GM21423 (cell line): ENCODE results near the gene PINLYP.

ENCODE experiments used
- ATAC-seq: cut with Tn5 transposase; IDR thresholded peaks from one replicate; pipeline ENCODE4 v1.9.1; 2021; ENCODE audit warnings: mild to moderate bottlenecking, moderate library complexity; ENCODE audit not compliant: unreplicated experiment

The PINLYP gene

DNA sequence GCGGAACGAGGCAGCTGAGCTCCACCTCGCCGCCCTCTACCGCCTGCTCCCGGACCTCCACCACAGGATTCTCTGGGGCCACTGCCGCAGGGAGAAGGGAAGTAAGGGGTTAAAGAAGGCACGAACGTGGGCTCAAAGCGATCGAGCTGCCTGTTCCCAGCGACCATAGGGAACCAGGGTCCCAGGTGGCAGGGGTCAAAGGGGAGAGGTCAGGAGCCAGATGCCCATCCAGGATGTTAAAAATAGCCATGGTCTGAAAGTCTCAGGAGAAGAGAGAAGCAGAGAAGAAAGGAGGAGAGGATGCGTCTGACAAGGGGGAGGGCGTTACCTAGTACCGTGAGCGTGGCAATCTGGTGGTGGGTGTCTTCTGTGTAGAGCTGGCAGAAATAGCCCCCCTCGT lies 51.2 kb downstream of the PINLYP start:
- ATAC-seq = no peak

- ATAC-seq = no peak
Measured at GRCh38 chr19:43628646-43629326, 53.2 kb downstream of the PINLYP start.

DNA sequence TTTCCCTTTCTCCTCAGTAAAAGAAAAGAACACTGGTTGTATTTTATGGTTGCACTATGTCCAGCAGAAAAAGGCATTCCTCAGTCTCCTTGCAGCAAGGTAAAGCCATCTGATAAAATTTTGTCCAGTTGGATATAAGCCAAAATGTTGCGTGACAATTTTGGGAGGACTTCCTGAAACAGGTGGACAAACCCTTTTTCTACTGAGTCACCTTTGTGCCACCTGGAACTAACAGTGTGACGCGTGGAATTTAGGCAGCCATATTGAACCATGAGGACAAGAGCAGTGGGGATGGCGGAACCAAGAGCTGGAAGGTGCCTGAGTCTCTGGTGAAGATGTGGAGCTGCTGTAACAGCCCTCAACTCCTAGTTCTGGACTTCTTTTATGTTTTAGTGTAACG lies 55.9 kb downstream of the PINLYP start:
- ATAC-seq = no peak
